Dedifferentiated amniotic fluid mesenchymal stem cell (primary cell): ENCODE data around the gene TMEM43.
A peak's percentile ranks its signal among the peaks of the same experiment; 100 is the strongest.
"Not testable (repeated sequence)": the region's sequence is repeated elsewhere in the genome, so short reads cannot be mapped to it uniquely, and the experiment has no call there.

Source experiments
- DNase-seq: peaks from one replicate; pipeline ENCODE4 v3.0.0-alpha.2; 2016; ENCODE audit errors: extremely low spot score

The TMEM43 gene, protein sequence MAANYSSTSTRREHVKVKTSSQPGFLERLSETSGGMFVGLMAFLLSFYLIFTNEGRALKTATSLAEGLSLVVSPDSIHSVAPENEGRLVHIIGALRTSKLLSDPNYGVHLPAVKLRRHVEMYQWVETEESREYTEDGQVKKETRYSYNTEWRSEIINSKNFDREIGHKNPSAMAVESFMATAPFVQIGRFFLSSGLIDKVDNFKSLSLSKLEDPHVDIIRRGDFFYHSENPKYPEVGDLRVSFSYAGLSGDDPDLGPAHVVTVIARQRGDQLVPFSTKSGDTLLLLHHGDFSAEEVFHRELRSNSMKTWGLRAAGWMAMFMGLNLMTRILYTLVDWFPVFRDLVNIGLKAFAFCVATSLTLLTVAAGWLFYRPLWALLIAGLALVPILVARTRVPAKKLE

DNA sequence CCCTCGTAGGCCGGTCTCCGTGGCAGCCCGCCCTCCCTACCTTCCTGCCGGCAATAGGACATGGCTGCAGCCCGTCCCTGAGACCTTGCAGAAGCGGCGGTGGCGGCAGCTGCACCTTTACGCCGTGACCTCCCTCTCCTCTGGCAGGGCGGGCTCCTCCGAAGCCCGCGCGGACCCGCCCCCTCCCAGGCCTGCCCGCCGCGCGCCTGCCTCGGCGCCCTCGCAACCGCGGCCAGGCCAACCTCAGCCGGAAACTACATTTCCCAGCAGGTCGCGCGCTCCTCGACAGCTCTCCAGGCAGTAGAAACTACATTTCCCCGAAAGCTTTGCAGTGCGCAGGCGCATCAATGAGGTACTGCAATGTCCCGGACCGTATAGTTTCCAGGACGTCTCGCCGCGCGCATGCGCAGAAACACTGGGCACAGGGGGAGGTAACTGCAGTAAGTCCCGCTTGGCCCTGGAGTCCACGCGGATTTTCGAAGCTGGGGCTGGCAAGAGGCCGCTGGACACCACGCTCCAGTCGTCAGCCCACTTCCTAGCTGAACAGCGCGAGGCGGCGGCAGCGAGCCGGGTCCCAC is at the start of gene TMEM43, which contains the start of gene CHCHD4:
Gene TMEM43, plus strand, starts transcription at position 438 of the 578 bp plus-strand sequence. CDS start 142 bp downstream, outside the sequence.
Gene CHCHD4, minus strand, starts transcription at position 256 of the 578 bp plus-strand sequence. Its CDS starts 194 bp downstream, at position 62.
- DNase-seq: peak; percentile 99

DNA sequence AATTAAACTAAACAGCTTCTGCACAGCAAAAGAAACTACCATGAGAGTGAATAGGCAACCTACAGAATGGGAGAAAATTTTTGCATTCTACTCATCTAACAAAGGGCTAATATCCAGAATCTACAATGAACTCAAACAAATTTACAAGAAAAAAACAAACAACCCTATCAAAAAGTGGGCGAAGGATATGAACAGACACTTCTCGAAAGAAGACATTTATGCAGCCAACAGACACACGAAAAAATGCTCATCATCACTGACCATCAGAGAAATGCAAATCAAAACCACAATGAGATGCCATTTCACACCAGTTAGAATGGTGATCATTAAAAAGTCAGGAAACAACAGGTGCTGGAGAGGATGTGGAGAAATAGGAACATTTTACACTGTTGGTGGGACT is 49.6 kb upstream of the TMEM43 start:
- DNase-seq: not testable (repeated sequence)

DNA sequence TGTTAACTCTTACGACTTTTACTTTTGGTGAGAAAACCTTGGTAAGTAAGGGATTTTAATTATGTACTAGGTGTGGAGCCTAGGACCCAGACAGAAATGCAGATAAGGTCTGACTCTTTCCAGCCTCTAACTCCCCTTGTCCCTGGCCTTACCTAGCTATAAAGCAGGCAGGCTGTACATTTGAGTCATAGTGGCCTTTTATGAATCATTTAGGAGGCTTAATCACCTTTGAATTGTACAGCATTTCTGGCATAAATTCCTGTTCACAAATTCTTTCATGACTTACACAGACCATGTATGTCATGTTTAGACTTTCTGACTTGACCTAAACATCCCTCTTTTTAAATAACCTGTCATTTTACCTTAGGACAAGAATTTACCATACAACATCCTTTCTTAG is 47.5 kb upstream of the TMEM43 start:
- DNase-seq: no peak

DNA sequence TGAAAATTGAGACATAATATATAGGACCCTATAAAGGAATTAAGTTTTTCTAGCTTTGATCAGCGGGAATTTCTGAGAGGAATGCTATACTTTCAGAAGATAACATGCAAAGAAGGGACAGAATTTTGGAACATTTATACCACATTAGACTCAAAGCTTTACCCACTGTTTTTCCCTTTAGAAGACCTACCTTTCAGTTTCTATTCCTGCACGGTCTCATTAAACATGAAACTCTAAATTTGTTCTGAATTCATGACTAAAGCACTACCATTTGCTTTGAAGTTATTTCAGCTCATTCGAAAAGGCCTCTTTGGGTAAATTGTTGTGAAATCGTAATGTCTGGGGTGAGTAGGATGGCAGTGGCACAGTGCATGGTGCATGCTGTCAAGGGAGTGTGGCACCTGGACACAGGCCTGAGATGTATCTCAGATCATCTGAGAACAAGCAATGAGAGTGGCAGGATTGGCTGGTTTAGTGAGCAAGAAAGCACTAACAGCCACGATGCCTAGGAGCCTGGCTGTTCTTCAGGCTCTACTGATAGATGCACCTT is 42.7 kb upstream of the TMEM43 start:
- no peak for DNase-seq

DNA sequence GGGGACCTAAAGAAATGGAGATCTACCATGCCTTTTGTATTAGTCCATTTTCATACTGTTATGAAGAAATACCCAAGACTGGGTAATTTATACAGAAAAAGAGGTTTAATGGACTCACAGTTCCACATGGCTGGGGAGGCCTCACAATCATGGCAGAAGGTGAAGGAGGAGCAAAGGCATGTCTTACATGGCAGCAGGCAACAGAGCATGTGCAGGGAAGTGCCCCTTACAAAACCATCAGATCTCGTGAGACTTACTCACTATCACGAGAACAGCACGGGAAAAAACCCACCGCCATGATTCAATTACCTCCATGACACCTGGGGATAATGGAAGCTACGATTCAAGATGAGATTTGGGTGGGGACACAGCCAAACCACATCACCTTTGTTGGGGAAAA is 37.4 kb upstream of the TMEM43 start:
- DNase-seq: not testable (repeated sequence)

DNA sequence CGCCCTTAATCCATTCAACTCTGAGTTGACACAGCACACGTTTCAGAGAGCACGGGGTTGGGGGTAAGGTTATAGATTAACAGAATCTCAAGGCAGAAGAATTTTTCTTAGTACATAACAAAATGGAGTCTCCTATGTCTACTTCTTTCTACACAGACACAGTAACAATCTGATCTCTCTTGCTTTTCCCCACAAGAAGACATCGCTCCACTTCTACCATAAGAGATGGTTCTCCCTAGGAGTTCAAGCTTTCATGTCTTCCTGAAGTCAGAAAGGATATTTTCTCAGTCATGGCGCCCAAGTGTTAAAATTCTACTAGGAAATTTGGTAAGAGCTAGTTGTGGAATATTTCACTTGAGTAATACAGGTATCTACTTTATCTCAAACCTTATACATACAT is 32.9 kb upstream of the TMEM43 start:
- not testable (repeated sequence) for DNase-seq

DNA sequence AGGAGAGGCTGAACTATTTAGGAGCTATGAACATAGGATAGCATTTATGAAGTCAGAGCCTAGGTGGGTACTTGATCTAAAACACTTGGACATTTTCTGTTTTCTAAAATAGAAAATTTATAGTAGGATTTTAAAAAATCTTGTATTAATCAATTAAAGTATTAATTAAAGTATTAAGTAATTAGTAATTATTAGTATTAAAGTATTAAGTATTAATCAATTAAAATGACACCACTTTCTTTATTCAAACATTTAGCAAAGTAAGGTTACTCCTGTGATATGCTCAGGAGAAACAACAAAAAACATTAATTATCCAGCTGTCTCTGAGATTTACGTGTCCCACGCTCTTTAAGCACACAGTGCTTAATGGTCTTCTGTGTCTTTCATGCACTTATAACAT is 32.4 kb upstream of the TMEM43 start:
- DNase-seq: no peak

DNA sequence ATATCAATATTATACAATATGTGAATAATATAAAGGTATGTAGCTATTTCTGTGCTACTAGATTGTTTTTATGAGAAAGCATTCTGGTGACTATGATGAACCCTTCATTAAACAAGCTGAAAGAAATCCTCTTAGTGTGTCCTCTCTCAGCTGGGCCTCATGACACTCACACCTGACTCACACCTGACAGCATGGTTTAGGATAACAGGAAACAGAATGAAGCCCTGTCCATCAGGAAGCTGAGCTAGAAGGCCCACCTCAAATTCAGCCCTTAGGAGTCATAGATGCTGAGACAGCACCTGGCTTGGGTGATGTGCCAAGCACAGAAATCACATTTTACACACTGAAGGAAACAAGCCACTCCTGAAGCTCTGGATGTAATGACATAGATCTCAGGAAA is 31.0 kb upstream of the TMEM43 start:
- no peak for DNase-seq

DNA sequence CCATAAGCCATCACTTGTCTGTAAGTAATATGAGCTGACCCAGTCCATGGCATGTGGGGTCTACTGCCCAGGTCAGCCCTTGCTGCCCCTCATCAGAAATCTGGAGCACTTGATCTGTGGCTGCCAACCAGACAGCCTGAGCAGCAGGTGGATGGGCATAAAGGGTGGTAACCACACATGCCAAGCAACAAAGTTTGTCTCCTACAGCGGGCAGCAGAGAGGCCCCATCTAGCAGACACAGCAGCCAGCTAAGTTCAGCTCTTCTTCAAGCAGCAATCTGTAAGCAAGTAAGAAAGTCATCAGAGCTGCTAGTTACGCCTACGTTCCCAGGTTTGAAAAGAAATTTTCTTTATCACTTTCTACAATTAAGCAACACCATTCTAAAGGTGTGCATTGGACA is 28.1 kb upstream of the TMEM43 start:
- no peak for DNase-seq

DNA sequence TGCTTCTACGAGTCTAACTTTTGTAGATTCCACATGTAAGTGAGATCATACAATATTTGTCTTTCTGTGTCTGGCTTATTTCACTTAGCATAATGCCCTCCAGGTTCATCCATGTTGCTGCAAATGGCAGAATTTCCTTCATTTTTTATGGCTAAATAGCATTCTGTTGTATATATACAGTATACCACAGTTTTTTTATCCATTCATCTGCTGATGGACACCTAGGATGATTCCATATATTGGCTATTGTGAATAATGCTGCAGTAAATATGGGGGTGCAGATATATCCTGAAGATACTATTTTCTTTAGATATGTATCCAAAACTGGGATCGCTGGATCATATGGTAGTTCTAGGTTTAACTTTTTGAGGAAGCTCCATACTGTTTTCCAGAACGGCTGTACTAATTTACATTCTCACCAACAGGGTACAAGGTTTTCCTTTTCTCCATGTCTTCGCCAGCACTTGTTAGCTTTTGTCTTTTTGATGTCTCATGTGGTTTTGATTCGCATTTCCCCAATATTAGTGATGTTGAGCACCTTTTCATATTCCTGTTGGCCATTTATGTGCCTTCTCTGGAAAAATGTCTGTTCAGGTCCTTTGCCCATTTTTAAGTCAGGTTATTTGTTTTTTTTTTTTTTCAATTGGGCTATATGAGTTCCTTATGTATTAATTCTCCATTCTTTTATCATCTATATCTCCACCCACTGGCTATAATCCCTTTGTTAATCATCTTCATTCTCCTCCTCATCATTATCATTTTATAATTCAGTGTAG is 27.0 kb upstream of the TMEM43 start:
- no peak for DNase-seq

DNA sequence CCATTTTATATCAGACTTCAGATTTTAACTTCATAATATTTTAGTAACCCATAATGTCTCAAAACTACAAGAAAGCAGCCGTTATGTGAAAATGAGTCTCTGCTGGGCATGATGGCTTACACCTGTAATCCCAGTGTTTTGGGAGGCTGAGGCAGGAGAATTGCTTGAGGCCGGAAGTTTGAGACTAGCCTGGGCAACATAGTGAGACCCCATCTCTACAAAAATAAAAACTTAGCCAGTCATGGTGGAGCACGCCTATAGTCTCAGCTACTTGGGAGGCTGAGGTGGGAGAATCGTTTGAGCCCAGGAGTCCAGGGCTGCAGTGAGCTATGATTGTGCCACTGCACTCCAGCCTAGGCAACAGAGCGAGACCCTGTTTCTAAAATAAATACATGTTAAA is 15.0 kb upstream of the TMEM43 start:
- DNase-seq: not testable (repeated sequence)

DNA sequence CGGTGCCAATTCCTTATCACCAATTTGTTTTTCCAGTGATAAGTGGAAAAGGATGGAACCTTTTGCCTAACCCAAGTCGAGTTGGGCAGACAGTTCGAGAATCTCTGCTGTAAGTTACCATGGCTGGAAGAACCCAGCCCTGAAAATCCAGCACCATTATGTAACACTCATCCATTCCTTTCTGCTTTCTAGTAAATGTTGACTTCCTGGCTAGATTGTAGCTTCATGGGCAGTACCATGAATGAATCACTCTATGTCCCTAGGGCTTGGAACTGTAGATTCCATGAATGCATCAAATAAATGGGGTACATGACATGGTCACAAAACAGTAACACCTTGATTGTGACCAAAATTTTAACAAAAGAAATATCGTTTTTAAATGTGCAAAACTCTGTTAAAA is 14.2 kb upstream of the TMEM43 start:
- no peak for DNase-seq

DNA sequence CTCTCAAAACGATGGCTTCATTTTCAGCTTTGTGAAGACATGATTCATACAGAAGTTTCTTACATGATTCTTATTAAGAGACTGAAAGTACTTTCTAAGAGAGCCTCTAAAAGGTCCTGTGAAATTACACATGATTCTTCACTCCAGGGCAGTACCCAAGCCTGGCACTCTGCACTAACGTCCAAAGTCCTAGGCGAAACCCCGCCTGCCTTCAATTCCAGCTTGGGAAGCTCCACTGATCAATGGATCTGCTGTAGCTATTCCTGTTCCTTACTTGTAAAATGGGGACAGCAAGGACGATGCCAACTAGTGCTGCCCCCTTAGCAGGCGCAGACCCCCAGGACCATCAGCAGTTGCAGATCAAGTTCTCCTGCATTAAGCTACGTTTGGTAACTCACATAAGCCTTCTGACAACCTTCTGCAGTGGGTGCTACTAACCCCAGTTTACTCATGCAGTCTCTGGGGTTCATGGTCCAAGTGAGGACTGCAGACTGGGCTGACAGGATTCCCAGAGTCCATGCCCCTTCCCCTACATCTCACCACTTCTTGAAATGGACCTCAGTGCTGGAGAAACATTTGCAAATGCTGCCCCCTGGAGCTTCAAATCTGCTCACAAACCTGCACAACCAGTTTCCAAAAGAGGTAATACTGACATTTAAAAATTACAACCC is 10.8 kb upstream of the TMEM43 start:
- no peak for DNase-seq

DNA sequence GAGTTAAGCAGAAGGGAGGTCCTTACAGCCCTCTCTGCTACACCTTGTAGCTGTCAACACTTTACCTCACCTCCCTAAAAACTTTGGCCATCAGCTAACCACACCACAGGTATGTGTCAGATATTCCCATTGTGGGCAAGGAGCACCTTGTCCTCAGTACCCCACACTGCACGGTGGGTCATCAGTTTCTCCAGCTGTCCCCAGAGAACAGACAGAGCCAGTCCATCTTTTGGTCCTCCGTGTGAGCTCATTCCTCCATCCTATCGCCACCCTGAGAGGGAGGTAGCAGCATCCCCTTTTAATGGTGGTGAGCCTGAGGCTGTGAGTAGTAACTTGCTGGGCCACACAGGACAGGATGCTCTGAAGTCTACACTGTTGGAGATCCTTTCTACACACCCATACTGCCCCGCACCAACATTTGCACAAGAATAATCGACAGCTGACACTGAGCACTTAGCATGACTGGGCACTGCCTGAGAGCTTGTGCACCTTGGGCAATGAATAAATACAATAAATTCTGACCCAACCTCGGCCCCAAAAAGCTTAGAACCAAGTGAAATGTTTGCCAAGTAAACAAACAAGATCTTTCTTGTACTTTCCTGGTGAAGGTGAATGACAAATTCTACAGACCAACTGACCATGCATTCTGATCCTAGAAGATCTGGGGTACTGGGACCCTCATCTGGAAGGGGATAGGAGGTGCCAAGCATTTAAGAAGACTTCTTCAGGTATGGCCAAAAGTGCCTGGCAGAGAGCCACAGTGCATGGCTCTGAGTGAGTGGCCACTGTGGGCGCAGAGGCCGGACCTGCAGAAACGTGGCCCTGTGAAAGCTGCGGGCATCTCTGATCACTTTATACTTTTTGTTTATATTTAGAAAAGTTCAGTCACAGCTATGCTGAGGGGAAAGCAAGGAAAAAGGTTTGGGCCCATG is 7.1 kb upstream of the TMEM43 start:
- no peak for DNase-seq

DNA sequence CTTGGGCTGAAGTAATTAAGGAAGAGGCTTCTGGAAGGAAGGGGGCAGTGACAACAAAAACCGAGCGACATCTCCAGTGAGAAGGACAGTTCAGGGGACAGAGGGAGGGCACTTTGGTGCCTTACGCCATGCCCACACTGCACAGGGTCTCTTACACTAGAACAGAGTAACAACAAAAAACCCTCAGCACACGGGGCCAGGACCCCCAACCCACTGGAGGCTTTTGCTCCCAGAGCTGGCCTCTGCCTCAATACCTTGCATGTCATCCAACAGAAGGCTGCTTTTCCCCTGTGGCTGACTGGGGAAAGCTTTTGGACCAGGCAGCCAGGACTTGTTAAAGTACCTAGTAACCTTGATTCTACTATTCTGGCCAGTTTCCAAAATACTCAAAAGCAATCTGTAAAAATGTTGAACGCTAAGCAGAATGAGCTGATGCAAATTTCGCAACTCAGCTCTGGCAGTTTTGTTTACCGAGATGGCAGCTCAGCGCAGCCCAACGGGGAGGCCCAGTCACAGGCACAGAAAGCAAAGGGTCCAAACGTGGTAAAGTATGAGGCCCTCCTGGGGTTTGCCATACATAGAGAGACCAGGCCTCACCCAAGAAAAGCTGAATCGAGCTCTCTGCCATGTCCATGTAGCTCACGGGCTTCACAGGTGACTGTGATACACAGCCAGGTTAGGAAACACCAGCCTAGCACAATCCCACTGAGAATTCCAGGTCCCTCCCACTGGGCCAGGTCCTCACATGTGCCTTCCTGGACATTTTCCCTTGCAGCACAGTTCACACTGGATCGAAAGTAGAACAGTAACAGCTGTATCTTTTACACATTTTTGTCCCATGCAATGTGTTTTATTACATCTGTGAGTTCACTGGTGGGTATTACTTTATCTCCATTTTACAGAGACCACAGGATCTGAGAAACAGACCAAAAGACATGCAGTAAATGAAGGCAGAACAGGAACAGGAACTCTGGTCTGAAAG is 6.2 kb upstream of the TMEM43 start:
- no peak for DNase-seq

DNA sequence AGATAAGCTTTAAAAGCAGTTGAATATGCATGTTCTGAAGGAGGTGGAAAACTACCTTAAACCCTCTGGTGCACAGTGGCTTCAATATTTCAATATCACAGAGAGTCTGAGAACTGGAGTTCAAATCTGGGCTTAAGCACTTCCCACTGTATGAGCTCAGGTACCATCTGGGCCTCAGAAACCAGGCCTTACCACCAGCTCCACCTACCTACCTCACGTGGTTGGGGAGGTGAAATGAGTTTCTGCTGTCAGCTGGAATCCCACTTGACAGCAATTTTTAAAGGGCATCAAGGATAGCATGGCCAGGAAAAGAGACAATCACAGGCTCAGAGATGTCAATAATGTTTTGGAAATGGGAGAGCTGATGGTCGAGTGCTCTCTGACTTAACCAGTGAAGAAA is 5.2 kb upstream of the TMEM43 start:
- no peak for DNase-seq

DNA sequence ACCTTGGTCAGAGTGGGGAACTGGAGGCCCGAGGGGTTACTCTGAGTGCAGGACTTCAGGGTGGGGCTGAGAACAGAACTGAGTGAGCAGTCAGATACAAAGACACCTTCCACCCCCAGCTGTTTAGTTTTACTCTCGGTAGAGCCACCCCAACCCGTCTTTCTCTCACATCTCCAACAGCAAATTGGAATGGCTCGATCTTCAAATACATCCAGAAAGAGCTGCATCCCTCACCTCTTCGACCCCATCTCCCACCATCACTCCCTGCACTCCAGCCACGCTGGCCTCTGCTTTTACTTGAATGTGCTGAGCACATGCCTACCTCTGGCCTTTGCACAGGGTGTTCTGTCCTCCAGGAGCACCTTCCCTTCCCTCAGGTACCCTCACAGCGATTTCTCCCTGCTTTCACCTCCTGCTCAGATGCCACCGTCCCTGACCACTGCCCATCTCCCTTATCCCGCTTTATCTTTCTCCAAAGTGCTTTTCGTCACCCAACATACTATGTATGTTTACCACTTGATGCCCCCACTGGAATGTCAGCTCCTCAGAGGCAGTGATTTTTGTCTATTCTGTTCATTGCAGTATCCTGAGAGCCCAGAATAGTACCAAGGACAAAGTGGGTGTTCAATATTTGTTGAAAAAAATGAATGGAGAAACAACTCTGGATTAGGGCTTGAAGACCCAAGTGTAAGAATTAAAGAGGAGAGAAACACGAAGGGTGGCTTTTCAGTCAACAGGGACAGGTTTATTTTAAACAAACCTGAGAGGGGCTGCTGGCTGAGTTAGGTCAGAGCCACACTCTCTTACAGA is 4.5 kb upstream of the TMEM43 start:
- DNase-seq: no peak

DNA sequence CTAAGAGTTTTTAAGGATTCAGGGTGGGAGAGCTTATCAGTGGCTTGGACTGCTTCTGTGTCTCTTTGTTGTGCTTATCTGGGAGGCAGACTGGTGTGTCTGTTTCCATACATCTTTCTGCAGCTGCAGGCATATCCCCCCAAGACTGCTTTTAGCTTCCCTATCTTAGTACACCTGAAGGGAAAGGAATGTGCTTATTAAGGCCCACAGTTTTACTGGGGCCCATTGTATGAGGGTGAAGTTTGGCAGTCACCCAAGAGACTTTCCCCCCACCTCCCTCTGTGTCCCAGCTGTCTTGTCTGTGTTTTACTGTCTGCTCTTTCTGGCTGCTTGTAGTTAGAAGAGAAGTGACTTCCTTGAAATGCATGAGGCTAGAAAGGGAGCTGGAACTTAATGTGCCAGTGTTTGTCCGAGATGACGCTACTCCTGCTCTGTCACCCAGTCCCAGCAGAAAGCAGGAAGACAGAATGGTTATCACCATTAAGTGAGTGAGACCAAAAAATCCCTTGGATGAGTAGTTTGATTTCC is 3.9 kb upstream of the TMEM43 start:
- DNase-seq: not testable (repeated sequence)
